Measurements from ENCODE around the gene SERF2. TPM values are rescaled to one million over a fixed set of nuclear protein-coding genes. Genes with fewer than 3 reads are reported as not detected.

Gene SERF2
- total and polyA plus RNA-seq, 10 of the 15 experiments (the other 5 are each of a cell fraction or from before 2014, with no cell fraction given) = 464 to 4,159 (median 1,014) TPM

DNA sequence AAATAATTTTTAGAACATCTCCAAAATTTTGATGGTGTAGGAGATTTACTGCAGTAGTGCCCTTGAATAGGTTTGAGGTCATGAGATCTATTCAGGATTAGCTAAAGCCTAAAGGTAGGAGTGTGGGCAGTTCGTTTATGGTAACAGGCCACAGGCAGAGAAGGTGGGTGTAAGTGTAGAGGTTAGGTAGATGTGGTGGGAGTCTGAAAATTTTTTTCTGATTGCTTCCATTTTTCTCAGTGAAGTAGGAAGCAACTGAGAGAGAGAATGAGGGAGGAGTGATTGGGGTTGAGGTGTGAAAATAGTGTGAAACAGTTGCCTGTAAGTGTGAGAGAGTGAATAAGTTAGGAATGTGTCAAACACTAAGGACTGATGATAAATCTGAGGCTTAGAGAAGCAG is 13.1 kb upstream of the SERF2 start:
- Histone ChIP-seq H3K9ac (ENCODE audit: control insufficient read depth, insufficient read depth, low read length) (no peak overlapping the region), H4K20me1 (ENCODE audit: control insufficient read depth, insufficient read depth) (no peaks in the 10 kb centered on the region), H3K4me3 (no peak overlapping the region), H3K4me2 (ENCODE audit: control insufficient read depth, insufficient read depth) (0 out of 2 replicates have a peak overlapping the region, but pooled peaks have one; percentile 9), H3K4me1 (ENCODE audit: control insufficient read depth, insufficient read depth, low read length) (peaks cover 16% of the 10 kb centered on the region), H3K27ac (ENCODE audit: control insufficient read depth, insufficient read depth) (no peak overlapping the region), H3K9me3 (replicated peaks; ENCODE audit: control insufficient read depth, insufficient read depth, low read length) (no peaks in the 10 kb centered on the region; the same call in 2 of the 3 replicates), H3K36me3 (ENCODE audit: control insufficient read depth in 2 of 2, insufficient read depth in 2 of 2, low read length in 1 of 2) (peaks cover 0 to under 1% of the 10 kb centered on the region in 2 experiments; a peak in 1 of 4 replicates), H3K79me2 (ENCODE audit: control insufficient read depth, insufficient read depth, low read length) (no peaks in the 10 kb centered on the region), H3K27me3 (replicated peaks in 1 of 2; ENCODE audit: control insufficient read depth in 2 of 2, insufficient read depth in 2 of 2, low read length in 1 of 2) (no peaks in the 10 kb centered on the region), H2AFZ (ENCODE audit: control insufficient read depth, low read depth, low read length) (no peak overlapping the region)
- POLR2A ChIA-PET = interaction anchor here (0.8 to 4.4 kb wide), 4 partner anchors 10 to 44 kb away, joined by 3 to 58 read pairs (median 14); partner anchors contain the start of genes HYPK and SERINC4
- ATAC-seq (no peak), DNase-seq (ENCODE audit: low read depth, low spot score) (no peak), FAIRE-seq (no peak)
- CTCF ChIA-PET = interaction anchor here (0.7 to 5.8 kb wide), 3 partner anchors 9 to 287 kb away, joined by 3 to 72 read pairs (median 4); partner anchors contain the start of gene SERF2
- RAD21 ChIA-PET (ENCODE audit: unreplicated experiment) = interaction anchor here (0.9 to 1.4 kb wide), 3 partner anchors 9 to 12 kb away, joined by 4 to 5 read pairs (median 5); no protein-coding TSS in a partner anchor
- SMC1A ChIA-PET (ENCODE audit: uncharacterized antibody, unreplicated experiment) = interaction anchor here (14.9 kb wide), 1 partner anchor 13 kb away, joined by 129 read pairs; the partner anchor contains the start of gene SERF2
- in situ Hi-C loops (cut with MboI) (loop anchor here (25.0 kb wide), 1 partner anchor 1517 kb away; the partner anchor contains the start of genes GANC and TMEM87A), intact Hi-C loops (cut with micrococcal nuclease; ENCODE audit: unreplicated experiment) (loop anchor here (5.0 kb wide), 1 partner anchor 48 kb away; the partner anchor contains the start of gene WDR76)
- 71% methylated on average over 1 of the region's 1 CpG for WGBS (ENCODE audit: insufficient coverage, insufficient replicate concordance, low lambda C conversion rate, missing lambda C conversion rate)
- BruUV-seq (replicated peaks) = no TSS peak
- TF ChIP-seq JUNB (IDR thresholded peaks at IDR 0.05) = no peak
- no peak for TF ChIP-seq CREM (IDR thresholded peaks at IDR 0.05; ENCODE audit: low read depth)
- TF ChIP-seq HDAC2 (IDR thresholded peaks at IDR 0.05) = no peak
- no peak for TF ChIP-seq KDM1A (IDR thresholded peaks at IDR 0.05; ENCODE audit: borderline replicate concordance)
- peak; percentile 39; the same call in 1 of the 2 replicates for TF ChIP-seq NBN (IDR thresholded peaks at IDR 0.05)
- TF ChIP-seq SMAD1 (IDR thresholded peaks at IDR 0.05; ENCODE audit: low read depth, partially characterized antibody) = no peak
- TF ChIP-seq, protein P1, sequence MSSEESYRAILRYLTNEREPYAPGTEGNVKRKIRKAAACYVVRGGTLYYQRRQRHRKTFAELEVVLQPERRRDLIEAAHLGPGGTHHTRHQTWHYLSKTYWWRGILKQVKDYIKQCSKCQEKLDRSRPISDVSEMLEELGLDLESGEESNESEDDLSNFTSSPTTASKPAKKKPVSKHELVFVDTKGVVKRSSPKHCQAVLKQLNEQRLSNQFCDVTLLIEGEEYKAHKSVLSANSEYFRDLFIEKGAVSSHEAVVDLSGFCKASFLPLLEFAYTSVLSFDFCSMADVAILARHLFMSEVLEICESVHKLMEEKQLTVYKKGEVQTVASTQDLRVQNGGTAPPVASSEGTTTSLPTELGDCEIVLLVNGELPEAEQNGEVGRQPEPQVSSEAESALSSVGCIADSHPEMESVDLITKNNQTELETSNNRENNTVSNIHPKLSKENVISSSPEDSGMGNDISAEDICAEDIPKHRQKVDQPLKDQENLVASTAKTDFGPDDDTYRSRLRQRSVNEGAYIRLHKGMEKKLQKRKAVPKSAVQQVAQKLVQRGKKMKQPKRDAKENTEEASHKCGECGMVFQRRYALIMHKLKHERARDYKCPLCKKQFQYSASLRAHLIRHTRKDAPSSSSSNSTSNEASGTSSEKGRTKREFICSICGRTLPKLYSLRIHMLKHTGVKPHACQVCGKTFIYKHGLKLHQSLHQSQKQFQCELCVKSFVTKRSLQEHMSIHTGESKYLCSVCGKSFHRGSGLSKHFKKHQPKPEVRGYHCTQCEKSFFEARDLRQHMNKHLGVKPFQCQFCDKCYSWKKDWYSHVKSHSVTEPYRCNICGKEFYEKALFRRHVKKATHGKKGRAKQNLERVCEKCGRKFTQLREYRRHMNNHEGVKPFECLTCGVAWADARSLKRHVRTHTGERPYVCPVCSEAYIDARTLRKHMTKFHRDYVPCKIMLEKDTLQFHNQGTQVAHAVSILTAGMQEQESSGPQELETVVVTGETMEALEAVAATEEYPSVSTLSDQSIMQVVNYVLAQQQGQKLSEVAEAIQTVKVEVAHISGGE (CRISPR knock-in tag; IDR thresholded peaks at IDR 0.05) = no peak
- no peak for TF ChIP-seq RAD51 (IDR thresholded peaks at IDR 0.05)
- no peak for TF ChIP-seq RB1 (IDR thresholded peaks at IDR 0.05; ENCODE audit: borderline replicate concordance)
- no peak for TF ChIP-seq CBFB (IDR thresholded peaks at IDR 0.05; ENCODE audit: low read depth)
- TF ChIP-seq, protein P2, sequence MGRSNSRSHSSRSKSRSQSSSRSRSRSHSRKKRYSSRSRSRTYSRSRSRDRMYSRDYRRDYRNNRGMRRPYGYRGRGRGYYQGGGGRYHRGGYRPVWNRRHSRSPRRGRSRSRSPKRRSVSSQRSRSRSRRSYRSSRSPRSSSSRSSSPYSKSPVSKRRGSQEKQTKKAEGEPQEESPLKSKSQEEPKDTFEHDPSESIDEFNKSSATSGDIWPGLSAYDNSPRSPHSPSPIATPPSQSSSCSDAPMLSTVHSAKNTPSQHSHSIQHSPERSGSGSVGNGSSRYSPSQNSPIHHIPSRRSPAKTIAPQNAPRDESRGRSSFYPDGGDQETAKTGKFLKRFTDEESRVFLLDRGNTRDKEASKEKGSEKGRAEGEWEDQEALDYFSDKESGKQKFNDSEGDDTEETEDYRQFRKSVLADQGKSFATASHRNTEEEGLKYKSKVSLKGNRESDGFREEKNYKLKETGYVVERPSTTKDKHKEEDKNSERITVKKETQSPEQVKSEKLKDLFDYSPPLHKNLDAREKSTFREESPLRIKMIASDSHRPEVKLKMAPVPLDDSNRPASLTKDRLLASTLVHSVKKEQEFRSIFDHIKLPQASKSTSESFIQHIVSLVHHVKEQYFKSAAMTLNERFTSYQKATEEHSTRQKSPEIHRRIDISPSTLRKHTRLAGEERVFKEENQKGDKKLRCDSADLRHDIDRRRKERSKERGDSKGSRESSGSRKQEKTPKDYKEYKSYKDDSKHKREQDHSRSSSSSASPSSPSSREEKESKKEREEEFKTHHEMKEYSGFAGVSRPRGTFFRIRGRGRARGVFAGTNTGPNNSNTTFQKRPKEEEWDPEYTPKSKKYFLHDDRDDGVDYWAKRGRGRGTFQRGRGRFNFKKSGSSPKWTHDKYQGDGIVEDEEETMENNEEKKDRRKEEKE (IDR thresholded peaks at IDR 0.05) = no peak
- TF ChIP-seq, protein P3, sequence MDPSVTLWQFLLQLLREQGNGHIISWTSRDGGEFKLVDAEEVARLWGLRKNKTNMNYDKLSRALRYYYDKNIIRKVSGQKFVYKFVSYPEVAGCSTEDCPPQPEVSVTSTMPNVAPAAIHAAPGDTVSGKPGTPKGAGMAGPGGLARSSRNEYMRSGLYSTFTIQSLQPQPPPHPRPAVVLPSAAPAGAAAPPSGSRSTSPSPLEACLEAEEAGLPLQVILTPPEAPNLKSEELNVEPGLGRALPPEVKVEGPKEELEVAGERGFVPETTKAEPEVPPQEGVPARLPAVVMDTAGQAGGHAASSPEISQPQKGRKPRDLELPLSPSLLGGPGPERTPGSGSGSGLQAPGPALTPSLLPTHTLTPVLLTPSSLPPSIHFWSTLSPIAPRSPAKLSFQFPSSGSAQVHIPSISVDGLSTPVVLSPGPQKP (IDR thresholded peaks at IDR 0.05; ENCODE audit: low read depth, low read length) = no peak
- no peak for TF ChIP-seq RBBP5 (conservative IDR thresholded peaks at IDR 0.05)
- no peak for TF ChIP-seq BHLHE40 (IDR thresholded peaks at IDR 0.05; ENCODE audit: borderline replicate concordance in 1 of 2, low read depth in 2 of 2, low read length in 1 of 2)
- TF ChIP-seq, protein P4, sequence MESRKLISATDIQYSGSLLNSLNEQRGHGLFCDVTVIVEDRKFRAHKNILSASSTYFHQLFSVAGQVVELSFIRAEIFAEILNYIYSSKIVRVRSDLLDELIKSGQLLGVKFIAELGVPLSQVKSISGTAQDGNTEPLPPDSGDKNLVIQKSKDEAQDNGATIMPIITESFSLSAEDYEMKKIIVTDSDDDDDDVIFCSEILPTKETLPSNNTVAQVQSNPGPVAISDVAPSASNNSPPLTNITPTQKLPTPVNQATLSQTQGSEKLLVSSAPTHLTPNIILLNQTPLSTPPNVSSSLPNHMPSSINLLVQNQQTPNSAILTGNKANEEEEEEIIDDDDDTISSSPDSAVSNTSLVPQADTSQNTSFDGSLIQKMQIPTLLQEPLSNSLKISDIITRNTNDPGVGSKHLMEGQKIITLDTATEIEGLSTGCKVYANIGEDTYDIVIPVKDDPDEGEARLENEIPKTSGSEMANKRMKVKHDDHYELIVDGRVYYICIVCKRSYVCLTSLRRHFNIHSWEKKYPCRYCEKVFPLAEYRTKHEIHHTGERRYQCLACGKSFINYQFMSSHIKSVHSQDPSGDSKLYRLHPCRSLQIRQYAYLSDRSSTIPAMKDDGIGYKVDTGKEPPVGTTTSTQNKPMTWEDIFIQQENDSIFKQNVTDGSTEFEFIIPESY (IDR thresholded peaks at IDR 0.05) = no peak
- TF ChIP-seq IKZF1 (conservative IDR thresholded peaks at IDR 0.05) = peak; percentile 57; the same call in 1 of the 2 replicates
